ENCODE results near the gene MACROD2.

MACROD2 gene

DNA sequence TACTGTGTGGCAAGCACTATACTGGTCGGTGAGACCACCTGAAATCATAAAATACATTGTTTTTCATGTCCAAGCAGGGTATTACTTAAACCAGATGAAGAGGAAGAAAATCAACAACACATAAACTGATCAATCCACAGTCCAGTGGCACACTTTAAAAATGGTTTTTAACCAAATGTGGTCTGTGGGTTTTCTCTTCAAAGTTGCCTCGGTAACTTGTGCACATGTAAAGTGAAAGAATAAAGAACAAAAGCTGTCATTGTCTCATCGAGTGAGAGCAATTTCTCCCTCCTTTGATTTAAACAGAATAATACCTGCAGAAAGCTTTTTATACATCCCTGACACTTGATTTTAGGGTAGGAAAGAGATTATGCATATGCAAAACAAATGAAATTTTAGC, 338.4 kb downstream of the MACROD2 start:
- Histone ChIP-seq H3K9me3 (no peaks in the 10 kb centered on the region), H3K27ac (no peak overlapping the region), H3K27me3 (no peaks in the 10 kb centered on the region), H3K36me3 (no peaks in the 10 kb centered on the region), H3K4me3 (ENCODE audit: low read depth in 1 of 2, low read length in 1 of 2) (no peak overlapping the region), H3K4me1 (ENCODE audit: control insufficient read depth in 1 of 2, insufficient read depth in 1 of 2, low read depth in 1 of 2, low read length in 1 of 2) (no peaks in the 10 kb centered on the region)
- no peak for TF ChIP-seq CTCF (IDR thresholded peaks at IDR 0.05)

GRCh38 chr20:14334306-14334930, 339.1 kb downstream of the MACROD2 start:
- H3K4me3 ChIP-seq (ENCODE audit: low read depth in 1 of 2, low read length in 1 of 2), result no peak overlapping the region
- H3K27me3 ChIP-seq, result no peaks in the 10 kb centered on the region
- TF ChIP-seq CTCF (IDR thresholded peaks at IDR 0.05), result no peak
- no peaks in the 10 kb centered on the region for H3K4me1 ChIP-seq (ENCODE audit: control insufficient read depth in 1 of 2, insufficient read depth in 1 of 2, low read depth in 1 of 2, low read length in 1 of 2)
- no peaks in the 10 kb centered on the region for H3K9me3 ChIP-seq
- H3K36me3 ChIP-seq, result no peaks in the 10 kb centered on the region
- no peak overlapping the region for H3K27ac ChIP-seq

GRCh38 chr20:14335052-14335451, 339.7 kb downstream of the MACROD2 start:
- Histone ChIP-seq H3K9me3 (no peaks in the 10 kb centered on the region), H3K36me3 (no peaks in the 10 kb centered on the region), H3K27ac (no peak overlapping the region), H3K4me1 (ENCODE audit: control insufficient read depth in 1 of 2, insufficient read depth in 1 of 2, low read depth in 1 of 2, low read length in 1 of 2) (no peaks in the 10 kb centered on the region), H3K27me3 (no peaks in the 10 kb centered on the region), H3K4me3 (ENCODE audit: low read depth in 1 of 2, low read length in 1 of 2) (no peak overlapping the region)
- TF ChIP-seq CTCF (IDR thresholded peaks at IDR 0.05), result no peak

- Histone ChIP-seq H3K27me3 (no peaks in the 10 kb centered on the region), H3K4me3 (ENCODE audit: low read depth in 1 of 2, low read length in 1 of 2) (no peak overlapping the region), H3K27ac (no peak overlapping the region), H3K36me3 (no peaks in the 10 kb centered on the region), H3K4me1 (ENCODE audit: control insufficient read depth in 1 of 2, insufficient read depth in 1 of 2, low read depth in 1 of 2, low read length in 1 of 2) (no peaks in the 10 kb centered on the region), H3K9me3 (no peaks in the 10 kb centered on the region)
- no peak for TF ChIP-seq CTCF (IDR thresholded peaks at IDR 0.05)
These were observed 341.4 kb downstream of the MACROD2 start for GRCh38 chr20:14336686-14337085.

DNA sequence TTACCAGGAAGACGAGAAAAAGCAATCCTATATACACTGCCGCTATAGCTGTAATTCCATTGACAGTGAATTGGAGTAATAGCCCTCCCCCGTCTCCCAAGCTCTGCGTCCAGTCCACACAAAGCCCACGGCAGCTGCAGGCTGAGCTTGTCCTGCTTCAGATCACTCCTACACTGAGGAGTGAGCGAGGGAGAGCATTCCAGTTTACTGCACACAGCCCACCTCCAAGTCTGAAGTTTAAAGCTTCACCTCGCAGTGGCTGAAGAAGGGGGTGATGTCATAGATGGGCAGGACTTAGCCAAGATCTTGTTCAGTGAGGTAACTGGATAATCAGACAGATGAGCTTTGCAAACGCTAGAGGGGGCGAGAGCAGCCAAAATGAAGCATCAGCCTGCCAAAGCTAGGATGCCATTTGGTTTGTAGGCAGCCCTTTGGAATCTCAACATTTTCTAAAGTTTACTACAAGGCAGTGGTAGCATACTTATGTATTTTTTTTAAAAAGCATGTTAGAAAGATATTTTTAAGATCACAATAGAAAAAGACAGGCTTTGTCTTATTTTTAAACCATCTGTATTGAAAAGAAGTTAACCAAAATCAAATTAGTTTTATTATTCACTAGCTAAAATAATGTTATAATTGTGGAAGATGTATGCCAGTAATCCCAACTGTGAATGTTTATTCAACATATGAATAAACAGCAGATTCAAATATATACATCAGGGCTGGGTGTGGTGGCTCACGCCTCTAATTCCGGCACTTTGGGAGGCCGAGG, 342.3 kb downstream of the MACROD2 start, which contains the start of gene FLRT3:
Gene FLRT3 (minus strand): TSS at position 213 of the 772 bp plus-strand sequence. CDS start 10,106 bp downstream, outside the sequence.
- TF ChIP-seq CTCF (IDR thresholded peaks at IDR 0.05), result no peak
- Histone ChIP-seq H3K27me3 (no peaks in the 10 kb centered on the region), H3K4me3 (ENCODE audit: low read depth in 1 of 2, low read length in 1 of 2) (no peak within 1 kb of the TSS), H3K9me3 (no peaks in the 10 kb centered on the region), H3K4me1 (ENCODE audit: control insufficient read depth in 1 of 2, insufficient read depth in 1 of 2, low read depth in 1 of 2, low read length in 1 of 2) (no peaks in the 10 kb centered on the region), H3K27ac (no peak within 1 kb of the TSS), H3K36me3 (no peaks in the 10 kb centered on the region)
